ENCODE measurements around the gene SEBOX. TPM values are rescaled to one million over a fixed set of nuclear protein-coding genes. Genes with fewer than 3 reads are reported as not detected.

Gene SEBOX
- total RNA-seq, 4 donors from 2014 or later, result not detected

DNA sequence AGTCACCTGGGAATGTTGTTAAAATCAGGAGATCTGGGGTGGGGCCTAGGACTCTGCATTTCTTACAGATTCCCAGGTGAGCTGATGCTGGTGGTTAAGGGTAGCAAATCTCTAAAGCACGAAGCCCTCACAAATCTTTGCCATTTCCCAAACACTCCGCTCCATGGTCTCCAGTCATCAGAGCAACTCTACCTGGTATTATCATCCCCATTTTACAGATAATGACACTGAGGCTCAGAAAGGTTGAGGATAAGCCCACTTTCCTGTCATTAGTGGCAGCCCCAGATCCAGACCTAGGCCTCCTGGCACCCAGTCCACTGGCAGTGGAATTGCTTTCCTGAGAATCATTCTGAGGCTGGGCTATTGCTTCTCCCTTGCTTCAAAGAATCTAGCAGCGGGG is 32.3 kb upstream of the SEBOX start:
- H3K4me3 ChIP-seq, result no peak overlapping the region
- intact Hi-C loops (cut with DNase I; ENCODE audit: low total_unique reads), result no loop called here
- TF ChIP-seq POLR2A (IDR thresholded peaks at IDR 0.05), result no peak
- TF ChIP-seq, protein P1, sequence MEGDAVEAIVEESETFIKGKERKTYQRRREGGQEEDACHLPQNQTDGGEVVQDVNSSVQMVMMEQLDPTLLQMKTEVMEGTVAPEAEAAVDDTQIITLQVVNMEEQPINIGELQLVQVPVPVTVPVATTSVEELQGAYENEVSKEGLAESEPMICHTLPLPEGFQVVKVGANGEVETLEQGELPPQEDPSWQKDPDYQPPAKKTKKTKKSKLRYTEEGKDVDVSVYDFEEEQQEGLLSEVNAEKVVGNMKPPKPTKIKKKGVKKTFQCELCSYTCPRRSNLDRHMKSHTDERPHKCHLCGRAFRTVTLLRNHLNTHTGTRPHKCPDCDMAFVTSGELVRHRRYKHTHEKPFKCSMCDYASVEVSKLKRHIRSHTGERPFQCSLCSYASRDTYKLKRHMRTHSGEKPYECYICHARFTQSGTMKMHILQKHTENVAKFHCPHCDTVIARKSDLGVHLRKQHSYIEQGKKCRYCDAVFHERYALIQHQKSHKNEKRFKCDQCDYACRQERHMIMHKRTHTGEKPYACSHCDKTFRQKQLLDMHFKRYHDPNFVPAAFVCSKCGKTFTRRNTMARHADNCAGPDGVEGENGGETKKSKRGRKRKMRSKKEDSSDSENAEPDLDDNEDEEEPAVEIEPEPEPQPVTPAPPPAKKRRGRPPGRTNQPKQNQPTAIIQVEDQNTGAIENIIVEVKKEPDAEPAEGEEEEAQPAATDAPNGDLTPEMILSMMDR (IDR thresholded peaks at IDR 0.05), result no peak
- H3K27ac ChIP-seq, result no peak overlapping the region
- H3K27me3 ChIP-seq, result no peaks in the 10 kb centered on the region
- no peak for DNase-seq
- no peaks in the 10 kb centered on the region for H3K9me3 ChIP-seq
- no peaks in the 10 kb centered on the region for H3K36me3 ChIP-seq
- no peaks in the 10 kb centered on the region for H3K4me1 ChIP-seq

DNA sequence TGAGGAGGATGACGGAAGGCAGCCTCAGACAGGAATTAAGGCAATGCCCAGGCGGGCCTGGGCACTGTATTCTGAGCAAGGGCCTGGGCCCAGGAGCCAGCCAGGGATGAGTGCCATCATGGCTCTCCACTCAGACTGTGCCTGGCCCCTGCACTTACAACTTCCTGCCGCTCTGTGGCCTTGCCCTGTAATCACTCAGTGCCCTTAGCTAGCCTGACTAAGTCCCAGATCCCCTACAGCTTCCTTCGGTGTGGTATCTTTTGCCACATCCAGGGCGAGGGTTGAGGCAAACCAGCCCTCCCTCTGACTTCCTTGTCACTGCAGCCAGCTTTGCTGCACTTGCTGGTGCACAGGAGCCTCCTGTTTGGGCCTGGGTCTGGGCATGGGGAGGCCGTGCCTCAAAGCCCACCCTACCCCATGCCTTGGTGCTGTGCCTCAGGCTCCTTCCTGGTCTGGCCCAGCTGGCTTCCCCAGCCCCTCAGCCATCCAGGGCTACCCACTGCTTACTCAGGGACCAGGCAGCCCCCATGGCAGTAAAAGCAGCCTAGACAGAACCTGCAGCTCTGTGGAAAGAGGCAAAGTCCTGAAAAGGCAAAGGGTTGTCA is 31.7 kb upstream of the SEBOX start:
- no peaks in the 10 kb centered on the region for H3K9me3 ChIP-seq
- no peaks in the 10 kb centered on the region for H3K4me1 ChIP-seq
- H3K4me3 ChIP-seq, result no peak overlapping the region
- no peaks in the 10 kb centered on the region for H3K36me3 ChIP-seq
- no peak for DNase-seq
- TF ChIP-seq, protein P1 (IDR thresholded peaks at IDR 0.05), result no peak
- no peak for TF ChIP-seq POLR2A (IDR thresholded peaks at IDR 0.05)
- intact Hi-C loops (cut with DNase I; ENCODE audit: low total_unique reads), result no loop called here
- no peaks in the 10 kb centered on the region for H3K27me3 ChIP-seq
- H3K27ac ChIP-seq, result no peak overlapping the region

DNA sequence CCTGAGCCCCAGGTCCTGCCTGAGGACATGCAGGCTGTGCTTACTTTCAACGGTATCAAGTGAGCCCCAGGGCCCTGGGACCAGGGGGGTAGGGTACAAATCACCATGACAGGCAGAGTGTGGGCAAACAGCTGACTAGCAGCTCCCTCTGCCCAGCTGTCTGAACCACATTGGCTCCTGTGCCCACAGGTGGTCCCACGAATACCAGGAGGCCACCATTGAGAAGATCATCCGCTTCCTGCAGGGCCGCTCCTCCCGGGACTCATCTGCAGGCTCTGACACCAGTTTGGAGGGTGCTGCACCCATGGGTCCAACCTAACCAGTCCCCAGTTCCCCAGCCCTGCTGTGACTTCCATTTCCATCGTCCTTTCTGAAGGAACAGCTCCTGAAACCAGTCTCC is 31.0 kb upstream of the SEBOX start:
- H3K27ac ChIP-seq, result no peak overlapping the region
- intact Hi-C loops (cut with DNase I; ENCODE audit: low total_unique reads), result no loop called here
- H3K9me3 ChIP-seq, result no peaks in the 10 kb centered on the region
- no peak for TF ChIP-seq POLR2A (IDR thresholded peaks at IDR 0.05)
- TF ChIP-seq, protein P1 (IDR thresholded peaks at IDR 0.05), result no peak
- H3K36me3 ChIP-seq, result no peaks in the 10 kb centered on the region
- no peaks in the 10 kb centered on the region for H3K4me1 ChIP-seq
- no peak for DNase-seq
- no peaks in the 10 kb centered on the region for H3K27me3 ChIP-seq
- H3K4me3 ChIP-seq, result no peak overlapping the region

DNA sequence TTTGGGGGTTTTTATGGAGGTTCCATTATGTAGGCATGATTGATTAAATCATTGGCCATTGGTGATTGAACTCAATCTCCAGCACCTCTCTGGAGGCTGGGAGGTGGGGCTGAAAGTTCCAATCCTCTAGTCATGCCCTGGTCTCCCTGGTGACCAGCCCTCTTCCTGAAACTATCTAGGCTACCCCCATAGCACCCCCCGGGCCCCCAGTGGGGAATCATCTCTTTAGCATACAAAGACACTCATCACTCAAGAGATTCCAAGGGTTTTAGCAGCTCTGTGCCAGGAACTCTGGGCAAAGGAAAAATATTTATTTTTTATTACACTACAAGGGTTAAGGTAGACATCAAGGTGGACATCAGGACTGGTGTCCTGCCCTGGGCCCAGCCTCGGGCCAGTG is 30.4 kb upstream of the SEBOX start:
- Histone ChIP-seq H3K4me1 (no peaks in the 10 kb centered on the region), H3K9me3 (no peaks in the 10 kb centered on the region), H3K27me3 (no peaks in the 10 kb centered on the region), H3K4me3 (no peak overlapping the region), H3K27ac (no peak overlapping the region), H3K36me3 (no peaks in the 10 kb centered on the region)
- DNase-seq, result no peak
- intact Hi-C loops (cut with DNase I; ENCODE audit: low total_unique reads), result no loop called here
- TF ChIP-seq, protein P1 (IDR thresholded peaks at IDR 0.05), result no peak
- TF ChIP-seq POLR2A (IDR thresholded peaks at IDR 0.05), result no peak

DNA sequence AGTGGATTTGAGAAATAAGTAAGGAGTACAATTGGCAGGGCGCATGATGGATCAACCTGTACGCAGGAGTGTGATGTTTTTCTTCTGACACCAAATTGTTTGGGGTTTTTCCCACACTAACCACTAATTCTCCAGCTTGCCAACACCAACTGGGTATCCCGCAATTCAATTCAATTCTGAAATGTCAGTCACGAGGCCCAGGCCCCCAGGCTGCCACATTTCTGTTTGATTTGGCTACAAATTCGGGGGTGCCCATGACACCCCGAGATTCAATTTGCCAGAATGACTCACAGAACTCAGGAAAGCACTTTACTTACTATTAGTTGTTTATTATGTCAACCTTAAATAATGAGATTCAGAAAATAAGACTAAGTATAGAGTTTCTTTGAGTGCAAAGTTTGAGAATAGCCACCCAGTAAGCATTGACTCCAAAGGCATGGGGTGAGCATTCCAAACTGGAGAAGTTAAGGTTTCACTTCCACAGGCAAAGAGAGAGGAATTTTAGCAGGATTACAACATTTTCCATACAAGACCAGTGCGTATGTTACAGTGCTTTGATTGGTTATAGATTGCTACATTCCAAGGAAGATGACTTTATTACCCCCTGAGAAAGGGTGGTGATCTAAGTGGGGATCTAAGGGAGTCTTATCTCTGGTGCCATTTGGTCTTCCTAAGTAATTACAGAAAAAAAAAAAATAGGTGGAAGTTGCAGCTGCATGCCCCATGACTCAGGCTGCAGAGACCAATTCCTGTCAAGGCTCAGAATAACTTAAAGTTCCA is 29.5 kb upstream of the SEBOX start:
- no peak for TF ChIP-seq POLR2A (IDR thresholded peaks at IDR 0.05)
- TF ChIP-seq, protein P1 (IDR thresholded peaks at IDR 0.05), result no peak
- H3K27me3 ChIP-seq, result no peaks in the 10 kb centered on the region
- no peaks in the 10 kb centered on the region for H3K36me3 ChIP-seq
- H3K27ac ChIP-seq, result no peak overlapping the region
- no peak overlapping the region for H3K4me3 ChIP-seq
- H3K4me1 ChIP-seq, result no peaks in the 10 kb centered on the region
- no peak for DNase-seq
- intact Hi-C loops (cut with DNase I; ENCODE audit: low total_unique reads), result no loop called here
- H3K9me3 ChIP-seq, result no peaks in the 10 kb centered on the region

All from uterus (tissue), 4 donors.